Hepatocyte (in vitro differentiated cells): ENCODE data around the gene ENDOU. TPM values are rescaled to one million over a fixed set of nuclear protein-coding genes. Genes with fewer than 3 reads are reported as not detected.

Experiments used
- DNase-seq: peaks from one replicate; pipeline ENCODE4 v3.0.0-alpha.2; 2016; ENCODE audit warnings: low spot score
- H2AFZ ChIP-seq: fragments of 200-600 bp; sonication (generic); 2 replicates; pipeline ENCODE4 v1.6.0; 2016; ENCODE audit warnings: antibody characterized with exemption, mild to moderate bottlenecking
- H3K27ac ChIP-seq: fragments of 200-600 bp; sonication (generic); 2 replicates; pipeline ENCODE4 v1.5.1; 2016; ENCODE audit warnings: mild to moderate bottlenecking
- H3K27me3 ChIP-seq: fragments of 200-600 bp; sonication (generic); 2 replicates; pipeline ENCODE4 v1.6.1; 2016
- H3K36me3 ChIP-seq: fragments of 200-600 bp; sonication (generic); replicated peaks from 2 replicates; pipeline ENCODE4 v1.5.1; 2016; ENCODE audit warnings: low read depth; ENCODE audit not compliant: insufficient read depth
- H3K4me1 ChIP-seq: fragments of 200-600 bp; sonication (generic); 2 replicates; pipeline ENCODE4 v1.5.1; 2016; ENCODE audit warnings: mild to moderate bottlenecking, moderate library complexity; ENCODE audit not compliant: insufficient read depth
- H3K4me2 ChIP-seq: fragments of 200-600 bp; sonication (generic); 2 replicates; pipeline ENCODE4 v1.6.0; 2016
- H3K4me3 ChIP-seq: fragments of 200-600 bp; sonication (generic); 2 replicates; pipeline ENCODE4 v1.5.1; 2016; ENCODE audit warnings: mild to moderate bottlenecking
- H3K79me2 ChIP-seq: fragments of 200-600 bp; sonication (generic); 2 replicates; pipeline ENCODE4 v1.6.0; 2017; ENCODE audit warnings: mild to moderate bottlenecking
- H3K9me2 ChIP-seq: fragments of 200-600 bp; sonication (generic); replicated peaks from 2 replicates; pipeline ENCODE4 v1.6.0; 2017; ENCODE audit warnings: mild to moderate bottlenecking; ENCODE audit not compliant: insufficient read depth
- H3K9me3 ChIP-seq: fragments of 200-600 bp; sonication (generic); 2 replicates; pipeline ENCODE4 v1.5.1; 2016; ENCODE audit warnings: low read depth, mild to moderate bottlenecking
- H4K20me1 ChIP-seq: fragments of 200-600 bp; sonication (generic); 2 replicates; pipeline ENCODE4 v1.6.0; 2016; ENCODE audit warnings: mild to moderate bottlenecking; ENCODE audit not compliant: insufficient read depth, poor library complexity, severe bottlenecking
- CTCF ChIP-seq: fragments of 200-600 bp; sonication (generic); IDR thresholded peaks from 2 replicates; pipeline ENCODE4 v1.5.1; 2016; ENCODE audit warnings: antibody characterized with exemption, mild to moderate bottlenecking; ENCODE audit not compliant: poor library complexity
- EZH2 ChIP-seq: fragments of 200-600 bp; sonication (generic); IDR thresholded peaks from 2 replicates; pipeline ENCODE4 v1.6.1; 2016; ENCODE audit warnings: antibody characterized with exemption, mild to moderate bottlenecking, borderline replicate concordance
- EZH2phosphoT487 ChIP-seq: fragments of 200-600 bp; sonication (generic); IDR thresholded peaks from one replicate; pipeline ENCODE4 v1.6.1; 2018; ENCODE audit warnings: antibody characterized with exemption, mild to moderate bottlenecking, low read depth, moderate library complexity; ENCODE audit not compliant: unreplicated experiment, severe bottlenecking
- WGBS: methylation state at CpG from one replicate; pipeline ENCODE4 v1.1.6; 2016; ENCODE audit warnings: low lambda C conversion rate; ENCODE audit errors: missing lambda C conversion rate; 5-methylcytosine and 5-hydroxymethylcytosine counted together
- polyA plus RNA-seq: library from polyadenylated mRNA; unstranded; fragments of >200 nt; fragmentation: Nextera tagmentation; extraction: Ambion mirVana; gene quantifications from 2 replicates; pipeline ENCODE4 v1.2.1, GENCODE V29; 2016
- total RNA-seq: library from RNA; depleted of rRNA; stranded (reverse); fragments of >200 nt; gene quantifications from 2 replicates; pipeline ENCODE4 v1.2.3, GENCODE V29; 2014

The ENDOU gene
- total and polyA plus RNA-seq, 2 experiments from 2014 or later = 0.30 TPM; not detected in 1

DNA sequence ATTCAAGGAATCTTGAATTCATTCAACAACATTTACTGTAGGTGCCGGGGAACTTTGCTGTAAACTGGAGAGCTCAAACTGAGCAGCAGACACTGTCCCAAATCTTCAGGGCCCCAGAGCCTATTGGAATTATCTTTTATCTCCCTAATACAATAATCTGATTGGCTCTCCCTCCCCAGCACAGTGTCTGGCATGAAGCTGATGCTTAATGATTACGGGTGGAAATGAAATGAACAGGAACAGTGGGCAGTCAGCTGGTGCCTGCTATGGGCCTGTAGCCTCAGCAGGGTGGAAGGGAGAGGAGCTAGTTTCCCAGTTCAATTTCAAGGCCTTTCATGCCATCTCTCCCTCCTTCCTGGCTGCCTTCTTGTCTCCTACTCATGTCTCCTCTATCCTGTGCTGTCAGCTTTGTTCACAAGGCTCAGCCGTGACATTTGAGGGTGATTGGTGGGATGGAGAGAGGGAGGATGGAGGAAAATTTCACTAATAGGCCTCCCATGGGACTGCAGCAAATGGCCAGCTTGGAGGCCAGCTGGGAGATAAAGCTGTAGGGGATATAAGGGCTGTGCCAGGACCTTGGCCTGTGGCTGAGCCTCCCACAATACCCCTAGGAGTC is 37.7 kb upstream of the ENDOU start:
- DNase-seq = no peak
- no peaks in the 10 kb centered on the region for H3K9me2 ChIP-seq
- no peaks in the 10 kb centered on the region for H3K36me3 ChIP-seq
- no peaks in the 10 kb centered on the region for H3K79me2 ChIP-seq
- no peak overlapping the region for H3K4me2 ChIP-seq
- H3K27me3 ChIP-seq = no peaks in the 10 kb centered on the region
- peaks cover 13% of the 10 kb centered on the region for H3K4me1 ChIP-seq
- H3K4me3 ChIP-seq = no peak overlapping the region
- TF ChIP-seq EZH2 = no peak
- TF ChIP-seq EZH2phosphoT487 = no peak
- TF ChIP-seq CTCF = no peak
- H3K27ac ChIP-seq = no peak overlapping the region
- H2AFZ ChIP-seq = no peak overlapping the region
- WGBS = 82% methylated on average over 3 of the region's 3 CpGs
- H4K20me1 ChIP-seq = no peaks in the 10 kb centered on the region
- H3K9me3 ChIP-seq = no peaks in the 10 kb centered on the region

DNA sequence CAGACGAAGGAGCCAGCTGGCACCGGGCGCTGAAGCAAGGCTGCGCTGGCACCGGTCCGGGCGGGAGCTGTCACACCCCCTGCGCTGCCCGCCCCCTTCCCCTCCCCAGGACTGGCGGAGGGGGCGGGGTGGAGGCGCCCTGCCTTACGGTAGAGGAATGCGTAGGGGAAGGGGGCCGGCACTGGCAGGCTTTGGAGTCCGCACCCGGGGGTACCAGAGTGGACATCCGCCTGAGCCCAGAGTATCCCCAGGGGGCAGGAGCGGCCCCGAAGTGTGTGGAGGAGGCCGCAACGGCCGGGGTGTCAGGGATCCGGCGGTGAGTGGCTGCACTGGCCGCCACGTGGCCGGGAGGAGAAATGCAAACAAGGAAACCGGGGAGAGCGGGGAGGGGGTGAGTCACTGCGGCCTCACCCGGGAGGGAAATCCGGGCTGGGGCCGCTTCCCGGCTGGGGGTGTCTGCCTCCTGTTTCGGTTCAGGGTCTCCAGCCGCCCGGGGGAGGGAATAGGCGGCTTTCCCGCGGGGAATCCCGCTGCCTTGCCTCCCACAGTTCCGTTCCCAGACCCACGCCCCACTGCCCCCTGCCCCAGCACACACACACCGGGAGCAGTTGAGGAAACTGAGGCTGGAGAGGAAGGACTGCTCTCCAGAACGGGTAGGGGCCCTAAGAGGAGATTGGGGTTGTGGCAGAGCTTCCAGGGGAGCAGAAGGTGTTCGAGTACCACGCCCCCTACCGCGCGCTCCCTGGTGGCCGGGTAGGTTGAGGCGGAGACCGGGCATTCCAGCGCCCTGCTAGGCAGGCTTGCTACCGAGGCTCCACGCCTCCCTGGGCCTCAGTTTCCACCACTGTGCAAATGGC is 33.8 kb upstream of the ENDOU start, which contains the start of gene RAPGEF3:
Gene RAPGEF3 (minus strand): TSS at position 47 of the 857 bp plus-strand sequence. CDS start 324 bp downstream, outside the sequence.
- Histone ChIP-seq H3K79me2 (no peaks in the 10 kb centered on the region), H2AFZ (peak within 1 kb of the TSS; percentile 99), H3K4me3 (peak within 1 kb of the TSS; percentile 60), H3K27ac (peak within 1 kb of the TSS; percentile 53), H3K27me3 (no peaks in the 10 kb centered on the region), H3K36me3 (no peaks in the 10 kb centered on the region), H3K4me1 (peaks cover 18% of the 10 kb centered on the region), H3K9me2 (no peaks in the 10 kb centered on the region), H3K4me2 (peak within 1 kb of the TSS; percentile 98), H4K20me1 (no peaks in the 10 kb centered on the region), H3K9me3 (no peaks in the 10 kb centered on the region)
- peak; percentile 90 for DNase-seq
- TF ChIP-seq EZH2 = no peak
- peak; percentile 51 for TF ChIP-seq CTCF
- 6% methylated on average over 21 of the region's 57 CpGs for WGBS

GRCh38 chr12:47758584-47758833 is 33.2 kb upstream of the ENDOU start:
- WGBS = 21% methylated on average over 5 of the region's 10 CpGs
- Histone ChIP-seq H3K9me3 (no peaks in the 10 kb centered on the region), H3K79me2 (no peaks in the 10 kb centered on the region), H3K4me2 (peak overlapping the region; percentile 98), H3K4me3 (peak overlapping the region; percentile 60), H2AFZ (peak overlapping the region; percentile 99), H3K36me3 (no peaks in the 10 kb centered on the region), H3K9me2 (no peaks in the 10 kb centered on the region), H3K27me3 (no peaks in the 10 kb centered on the region), H3K27ac (peak overlapping the region; percentile 53), H4K20me1 (no peaks in the 10 kb centered on the region), H3K4me1 (peaks cover 19% of the 10 kb centered on the region)
- DNase-seq = no peak
- no peak for TF ChIP-seq CTCF
- no peak for TF ChIP-seq EZH2phosphoT487
- TF ChIP-seq EZH2 = no peak
